Liver (tissue), 3 donors: Measurements from ENCODE around the gene DSCAM.

ENCODE experiments used
- EGR1 ChIP-seq, 2 donors: IDR thresholded peaks; 2 replicates each; pipeline ENCODE4 v1.6.1; 2016 to 2018; ENCODE audit warnings: antibody characterized with exemption in 2 of 2, low read depth in 2 of 2
- FOXA1 ChIP-seq: IDR thresholded peaks from 2 replicates; pipeline ENCODE4 v1.6.1; 2016; ENCODE audit warnings: antibody characterized with exemption
- JUND ChIP-seq, 2 donors: IDR thresholded peaks; 2 replicates each; pipeline ENCODE4 v1.6.1; 2016; ENCODE audit warnings: antibody characterized with exemption in 2 of 2
- RAD21 ChIP-seq, 2 donors: IDR thresholded peaks; 2 replicates each; pipeline ENCODE4 v1.6.1; 2016; ENCODE audit warnings: antibody characterized with exemption in 2 of 2, mild to moderate bottlenecking in 2 of 2
- RXRA ChIP-seq, 2 donors: IDR thresholded peaks; 2 replicates each; pipeline ENCODE4 v1.6.1; 2017 to 2018; ENCODE audit warnings: antibody characterized with exemption in 2 of 2, mild to moderate bottlenecking in 1 of 2
- SP1 ChIP-seq: IDR thresholded peaks from 2 replicates; pipeline ENCODE4 v1.6.1; 2018; ENCODE audit warnings: antibody characterized with exemption, mild to moderate bottlenecking
- YY1 ChIP-seq: IDR thresholded peaks from 2 replicates; pipeline ENCODE4 v1.6.1; 2016; ENCODE audit warnings: antibody characterized with exemption, mild to moderate bottlenecking
- TF ChIP-seq, protein P1 (sequence below): IDR thresholded peaks from 2 replicates; pipeline ENCODE4 v1.6.1; 2016; ENCODE audit warnings: antibody characterized with exemption
- TF ChIP-seq, protein P2 (sequence below): fragments of 150-350 bp; IDR thresholded peaks from 2 replicates; pipeline ENCODE4 v1.5.1; 2017; ENCODE audit warnings: improper control_type of control experiment, low read depth, low read length; ENCODE audit not compliant: missing input control
- donor health status: healthy.
- donor health status: healthy.

DNA sequence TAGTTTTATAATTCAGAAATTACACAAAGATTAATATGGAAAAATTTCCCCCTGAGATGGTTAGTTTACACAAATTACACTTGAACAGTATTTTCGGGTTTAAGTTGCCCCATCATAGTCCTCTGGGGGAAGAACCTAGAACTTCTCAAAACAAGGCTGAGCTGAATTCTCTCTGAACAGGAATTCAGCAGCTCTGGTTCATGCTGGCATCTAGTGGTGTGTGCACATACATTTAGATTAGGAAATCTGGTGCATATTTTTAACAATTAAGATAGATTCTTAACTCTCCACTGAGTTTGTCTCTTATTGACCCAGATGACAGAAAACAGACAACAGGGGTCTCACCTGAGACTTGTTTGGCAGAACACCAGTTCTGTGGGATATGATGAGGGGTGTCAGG is 410.7 kb downstream of the DSCAM start:
- TF ChIP-seq, protein P1, sequence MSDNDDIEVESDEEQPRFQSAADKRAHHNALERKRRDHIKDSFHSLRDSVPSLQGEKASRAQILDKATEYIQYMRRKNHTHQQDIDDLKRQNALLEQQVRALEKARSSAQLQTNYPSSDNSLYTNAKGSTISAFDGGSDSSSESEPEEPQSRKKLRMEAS, result no peak
- no peak for TF ChIP-seq JUND (IDR thresholded peaks at IDR 0.05)
- TF ChIP-seq RXRA (IDR thresholded peaks at IDR 0.05), result no peak
- TF ChIP-seq, protein P2, sequence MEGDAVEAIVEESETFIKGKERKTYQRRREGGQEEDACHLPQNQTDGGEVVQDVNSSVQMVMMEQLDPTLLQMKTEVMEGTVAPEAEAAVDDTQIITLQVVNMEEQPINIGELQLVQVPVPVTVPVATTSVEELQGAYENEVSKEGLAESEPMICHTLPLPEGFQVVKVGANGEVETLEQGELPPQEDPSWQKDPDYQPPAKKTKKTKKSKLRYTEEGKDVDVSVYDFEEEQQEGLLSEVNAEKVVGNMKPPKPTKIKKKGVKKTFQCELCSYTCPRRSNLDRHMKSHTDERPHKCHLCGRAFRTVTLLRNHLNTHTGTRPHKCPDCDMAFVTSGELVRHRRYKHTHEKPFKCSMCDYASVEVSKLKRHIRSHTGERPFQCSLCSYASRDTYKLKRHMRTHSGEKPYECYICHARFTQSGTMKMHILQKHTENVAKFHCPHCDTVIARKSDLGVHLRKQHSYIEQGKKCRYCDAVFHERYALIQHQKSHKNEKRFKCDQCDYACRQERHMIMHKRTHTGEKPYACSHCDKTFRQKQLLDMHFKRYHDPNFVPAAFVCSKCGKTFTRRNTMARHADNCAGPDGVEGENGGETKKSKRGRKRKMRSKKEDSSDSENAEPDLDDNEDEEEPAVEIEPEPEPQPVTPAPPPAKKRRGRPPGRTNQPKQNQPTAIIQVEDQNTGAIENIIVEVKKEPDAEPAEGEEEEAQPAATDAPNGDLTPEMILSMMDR, result no peak
- no peak for TF ChIP-seq EGR1 (IDR thresholded peaks at IDR 0.05; ENCODE audit: low read depth in 2 of 2)
- no peak for TF ChIP-seq SP1
- no peak for TF ChIP-seq YY1
- TF ChIP-seq FOXA1, result no peak
- no peak for TF ChIP-seq RAD21 (IDR thresholded peaks at IDR 0.05)
